GM12875 (cell line): ENCODE data around the gene SMOC2.

Source experiments
- H3K4me3 ChIP-seq: one replicate; pipeline ENCODE4 v1.5.1; 2011; ENCODE audit warnings: low read depth, low read length, control low read depth
- CTCF ChIP-seq: IDR thresholded peaks from 2 replicates; pipeline ENCODE4 v1.5.1; 2011; ENCODE audit warnings: low read depth, mild to moderate bottlenecking, control low read depth, inconsistent platforms, low read length, moderate library complexity, borderline replicate concordance; ENCODE audit not compliant: insufficient read depth

Gene SMOC2

GRCh38 chr6:168415993-168416530 lies 24.9 kb upstream of the SMOC2 start:
- TF ChIP-seq CTCF = no peak
- no peak overlapping the region for H3K4me3 ChIP-seq

- H3K4me3 ChIP-seq = no peak overlapping the region
- TF ChIP-seq CTCF = no peak
These were observed 24.5 kb upstream of the SMOC2 start for GRCh38 chr6:168416531-168416930.

- TF ChIP-seq CTCF = no peak
- no peak overlapping the region for H3K4me3 ChIP-seq
These were observed 23.8 kb upstream of the SMOC2 start for GRCh38 chr6:168417191-168417590.

- H3K4me3 ChIP-seq = no peak overlapping the region
- TF ChIP-seq CTCF = no peak
These were observed 23.1 kb upstream of the SMOC2 start for GRCh38 chr6:168417679-168418557.

GRCh38 chr6:168418711-168419121 lies 22.3 kb upstream of the SMOC2 start:
- TF ChIP-seq CTCF = no peak
- H3K4me3 ChIP-seq = no peak overlapping the region

- no peak for TF ChIP-seq CTCF
- H3K4me3 ChIP-seq = no peak overlapping the region
These were observed 21.4 kb upstream of the SMOC2 start for GRCh38 chr6:168419569-168419968.

GRCh38 chr6:168420084-168420483 lies 20.9 kb upstream of the SMOC2 start:
- H3K4me3 ChIP-seq = no peak overlapping the region
- TF ChIP-seq CTCF = no peak
